GM21576 (cell line): ENCODE measurements around the gene TRAM2.
A peak's percentile ranks its signal among the peaks of the same experiment; 100 is the strongest.

ENCODE experiments used
- ATAC-seq: cut with Tn5 transposase; IDR thresholded peaks from one replicate; pipeline ENCODE4 v1.9.1; 2021; ENCODE audit warnings: mild to moderate bottlenecking, moderate library complexity; ENCODE audit not compliant: unreplicated experiment

TRAM2 gene

GRCh38 chr6:52533491-52533890 lies 43.4 kb downstream of the TRAM2 start:
- no peak for ATAC-seq

GRCh38 chr6:52532457-52532856 lies 44.4 kb downstream of the TRAM2 start:
- no peak for ATAC-seq

GRCh38 chr6:52531834-52532233 lies 45.0 kb downstream of the TRAM2 start:
- ATAC-seq, result no peak

- no peak for ATAC-seq
Observed at GRCh38 chr6:52531396-52531795, 45.5 kb downstream of the TRAM2 start.

DNA sequence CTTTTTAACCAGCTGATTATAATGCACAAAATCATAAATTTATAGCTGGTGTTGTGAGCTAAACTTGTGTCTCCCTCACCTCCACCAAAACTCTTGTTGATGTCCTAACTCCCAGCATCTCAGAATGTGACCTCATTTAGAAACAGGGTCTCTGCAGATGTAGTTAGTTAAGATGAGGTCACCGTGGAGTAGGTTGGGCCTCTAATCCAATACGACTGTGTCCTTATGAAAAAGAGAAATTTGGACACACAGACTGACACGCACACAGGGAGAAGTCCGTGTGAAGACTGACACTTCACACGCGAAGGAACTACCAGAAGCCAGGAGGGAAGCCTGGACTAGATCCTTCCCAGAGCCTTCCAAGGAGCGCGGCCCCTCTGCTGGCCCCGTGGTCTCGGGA lies 46.5 kb downstream of the TRAM2 start:
- ATAC-seq, result no peak

GRCh38 chr6:52529311-52529710 lies 47.5 kb downstream of the TRAM2 start:
- ATAC-seq, result no peak

GRCh38 chr6:52527436-52527835 lies 49.4 kb downstream of the TRAM2 start:
- ATAC-seq, result no peak

DNA sequence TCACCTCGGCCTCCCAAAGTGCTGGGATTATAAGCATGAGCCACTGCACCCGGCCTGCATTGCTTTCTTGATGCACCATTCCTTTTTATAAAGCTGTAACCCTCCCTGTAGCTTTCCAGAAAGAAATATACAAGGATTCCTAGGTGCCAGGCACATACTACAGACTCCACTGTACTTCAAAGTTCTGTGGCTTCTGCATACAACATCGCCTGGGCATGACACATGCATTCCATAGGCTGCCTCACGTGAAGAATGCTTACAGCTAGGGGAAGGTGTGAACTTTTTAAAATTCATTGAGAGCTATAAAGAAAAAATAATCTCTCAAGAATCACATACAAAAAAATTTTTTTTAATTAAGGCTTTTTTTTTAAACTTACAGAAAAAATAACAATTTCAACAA lies 50.2 kb downstream of the TRAM2 start:
- no peak for ATAC-seq

GRCh38 chr6:52524918-52525317 lies 51.9 kb downstream of the TRAM2 start:
- no peak for ATAC-seq

DNA sequence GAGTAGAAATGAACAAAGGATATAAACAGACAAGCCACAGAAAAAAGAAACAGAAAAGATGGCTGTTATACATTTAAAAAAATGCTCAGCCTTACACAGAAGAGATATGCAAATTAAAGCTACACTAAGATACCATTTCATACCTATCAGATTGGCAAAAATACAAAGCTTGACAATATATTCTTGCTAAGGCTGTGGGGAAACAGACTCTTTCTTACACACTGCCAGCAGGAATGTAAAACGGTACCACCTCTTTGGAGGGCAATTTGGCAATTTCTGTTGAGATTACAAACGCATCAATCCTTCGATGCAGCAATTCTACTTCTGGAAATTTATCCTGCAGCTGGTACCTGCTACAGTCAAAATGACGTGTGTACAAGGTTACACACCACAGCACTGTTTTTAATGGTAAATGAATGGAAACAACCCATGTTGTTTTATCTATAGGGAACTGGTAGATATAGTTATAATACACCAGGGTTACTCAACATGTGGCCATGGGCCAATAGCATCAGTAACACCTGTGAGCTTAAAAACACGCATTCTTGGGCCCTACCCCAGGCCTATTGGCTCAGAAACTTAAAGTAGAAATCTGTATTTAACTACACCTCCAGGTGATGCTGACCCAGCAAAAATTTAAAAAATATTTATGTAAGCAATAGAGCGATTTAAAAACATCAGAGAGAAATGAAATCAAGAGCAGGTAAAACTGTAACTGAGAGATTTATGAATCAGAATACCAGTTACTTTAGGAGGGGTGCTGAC lies 53.3 kb downstream of the TRAM2 start:
- ATAC-seq, result no peak

DNA sequence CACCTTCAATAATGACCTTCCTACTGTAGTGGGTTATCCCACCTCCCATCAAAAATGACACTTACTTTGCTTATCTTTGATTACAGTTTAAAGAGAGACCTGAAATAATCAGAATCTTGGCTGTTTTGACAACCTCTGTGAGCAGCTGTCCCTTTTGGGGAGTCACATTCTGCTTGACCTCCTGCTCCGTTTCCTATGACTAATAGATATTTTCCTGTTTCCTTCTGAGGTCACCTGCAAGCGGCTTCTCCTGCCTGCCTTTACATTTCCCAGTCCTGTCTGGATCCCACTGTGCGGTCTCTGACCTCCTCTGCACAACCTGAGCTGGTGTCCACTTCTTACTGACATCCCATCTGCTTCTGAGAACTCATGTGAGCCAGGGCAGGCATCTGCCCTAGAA lies 54.2 kb downstream of the TRAM2 start:
- ATAC-seq, result no peak

GRCh38 chr6:52522151-52522626 lies 54.7 kb downstream of the TRAM2 start:
- ATAC-seq, result no peak

GRCh38 chr6:52519618-52520017 lies 57.2 kb downstream of the TRAM2 start:
- ATAC-seq, result no peak

GRCh38 chr6:52518279-52518945 lies 58.4 kb downstream of the TRAM2 start:
- no peak for ATAC-seq

- peak; percentile 94 for ATAC-seq
Observed at GRCh38 chr6:52517502-52518278, 59.2 kb downstream of the TRAM2 start.

DNA sequence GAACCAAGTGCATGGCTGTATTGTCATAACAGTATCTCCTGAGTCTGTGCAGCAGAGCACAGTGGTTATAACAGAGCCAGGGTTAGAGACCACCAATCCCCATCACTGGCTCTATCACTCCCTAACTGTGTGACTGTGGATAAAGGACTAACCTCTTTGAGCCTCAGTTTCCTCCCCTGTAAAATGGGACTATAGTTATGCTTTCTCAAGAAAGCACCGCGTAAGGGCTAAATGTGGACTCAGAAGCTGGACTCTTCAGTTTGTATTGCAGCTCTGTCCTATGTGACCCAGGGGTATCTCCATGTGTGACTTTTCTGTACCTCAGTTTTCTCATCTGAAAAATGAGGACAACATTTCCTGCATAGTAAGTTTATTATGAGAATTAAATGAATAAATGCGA lies 59.9 kb downstream of the TRAM2 start:
- no peak for ATAC-seq

GRCh38 chr6:52516269-52516668 lies 60.6 kb downstream of the TRAM2 start:
- no peak for ATAC-seq

- no peak for ATAC-seq
Observed at GRCh38 chr6:52515219-52515960, 61.5 kb downstream of the TRAM2 start.

DNA sequence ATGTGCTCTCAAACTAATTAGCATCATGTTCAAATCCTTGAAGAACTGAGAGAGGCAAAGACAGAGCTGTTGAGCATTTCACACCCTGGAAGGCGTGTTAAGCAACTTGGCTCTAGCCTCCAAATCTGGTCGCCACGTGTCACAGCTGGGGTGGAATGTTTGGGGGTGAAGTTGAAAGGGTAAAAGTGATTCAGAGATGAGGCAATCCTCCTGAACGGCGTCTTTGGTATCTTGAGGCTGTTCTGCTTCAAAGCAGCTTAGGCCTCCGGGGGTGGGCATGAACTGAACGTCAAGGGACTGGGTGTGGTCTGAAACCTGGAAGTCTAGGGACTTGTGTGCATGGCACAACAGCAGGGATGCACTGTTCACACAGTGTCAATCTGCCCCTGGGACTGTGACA lies 62.3 kb downstream of the TRAM2 start:
- no peak for ATAC-seq

DNA sequence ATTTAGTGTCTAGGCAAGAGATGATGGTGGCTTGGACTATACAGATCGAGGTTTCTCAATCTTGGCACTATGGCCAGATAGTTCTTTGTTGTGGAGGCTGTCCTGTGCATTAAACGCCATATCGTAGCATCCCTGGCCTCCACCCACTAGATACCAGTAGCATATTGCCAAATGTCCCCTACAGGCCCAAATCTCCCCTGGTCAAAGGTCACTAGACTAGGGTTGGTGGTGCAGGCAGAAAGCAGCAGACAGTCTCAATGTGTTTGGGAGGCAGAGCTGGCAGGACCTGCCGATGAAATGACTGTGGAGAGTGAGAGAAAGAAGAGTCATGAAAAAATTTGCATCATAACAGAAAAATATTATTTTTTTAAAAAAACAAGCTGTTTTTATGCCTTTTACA lies 63.0 kb downstream of the TRAM2 start:
- ATAC-seq, result no peak

- ATAC-seq, result no peak
Observed at GRCh38 chr6:52513464-52513863, 63.4 kb downstream of the TRAM2 start.
